Hypothalamus (tissue), 51 donors: ENCODE data around the gene TECPR2.
"Not testable (repeated sequence)": the region's sequence is repeated elsewhere in the genome, so short reads cannot be mapped to it uniquely, and the experiment has no call there.

ENCODE experiments used
- DNase-seq, 51 donors: peaks; one replicate each; lab custom pipeline; 2025; lab: John Stamatoyannopoulos, UW

Gene TECPR2

DNA sequence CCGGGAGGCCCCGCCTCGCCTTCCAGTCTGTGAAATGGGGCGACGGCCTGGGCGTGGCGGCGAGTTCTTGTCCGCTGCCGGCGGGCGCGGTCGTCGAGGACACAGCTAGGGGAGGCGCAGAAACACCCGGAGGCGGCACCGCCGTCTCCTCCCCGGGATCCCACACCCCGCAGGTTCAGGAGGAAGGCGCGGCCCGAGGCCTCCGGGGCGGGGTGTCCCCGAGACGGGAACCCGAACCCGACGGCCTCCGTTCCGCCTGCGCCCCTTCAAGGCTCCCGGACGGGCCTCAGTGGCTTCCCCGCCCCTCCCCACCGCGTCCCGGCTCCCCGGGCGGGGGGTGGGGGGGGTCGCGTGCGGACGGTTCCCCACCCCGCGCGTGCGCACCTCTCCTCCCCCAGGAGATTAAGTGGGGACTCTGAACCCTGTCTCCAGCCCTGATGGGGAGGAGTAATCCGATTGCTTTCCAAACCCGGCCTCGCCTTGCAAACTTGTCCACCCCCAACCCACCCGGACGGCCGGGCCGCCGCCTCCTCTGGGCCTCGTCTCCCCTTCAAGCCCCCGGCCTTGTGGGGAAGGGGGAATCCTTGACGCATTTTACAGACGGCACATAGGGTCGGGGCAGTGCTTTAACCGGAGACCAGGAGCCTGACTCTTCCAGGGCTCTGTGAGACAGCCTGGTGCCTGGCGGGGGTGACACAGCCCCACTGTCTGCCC, 182.2 kb downstream of the TECPR2 start:
- DNase-seq, result no peak

- peak in 2 of 51 donors; percentile 21 to 25 for DNase-seq
Observed at GRCh38 chr14:102545461-102546265, 182.9 kb downstream of the TECPR2 start.

DNA sequence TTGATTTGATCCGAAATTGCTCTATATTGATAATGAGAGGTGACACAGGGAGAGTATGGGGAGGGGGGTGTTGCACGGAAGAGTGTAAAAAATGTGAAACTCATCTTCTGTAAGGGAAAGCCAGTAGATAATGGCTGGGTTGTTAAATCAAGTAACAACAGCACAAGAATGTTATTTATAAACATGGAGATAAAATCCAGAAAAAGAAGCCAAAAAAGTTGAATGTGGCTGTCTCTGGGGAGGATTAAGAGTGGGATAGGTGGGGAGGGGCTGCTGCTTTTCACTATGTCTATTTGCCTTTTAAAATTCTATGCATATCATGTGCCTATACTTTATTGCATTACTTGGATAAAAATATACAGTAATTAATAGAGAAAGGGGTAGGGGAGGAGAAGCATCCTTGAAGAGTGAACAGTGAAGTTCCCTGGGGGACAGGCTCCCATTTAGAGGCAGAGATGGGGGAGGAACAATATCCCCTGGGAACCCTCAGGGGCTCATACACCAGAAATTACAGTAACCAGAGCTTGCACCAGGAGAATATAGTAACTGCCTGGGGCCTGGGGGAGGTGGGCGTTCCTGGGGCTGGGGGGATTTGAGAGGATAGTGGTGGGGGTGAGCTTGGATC, 186.0 kb downstream of the TECPR2 start:
- no peak for DNase-seq

DNA sequence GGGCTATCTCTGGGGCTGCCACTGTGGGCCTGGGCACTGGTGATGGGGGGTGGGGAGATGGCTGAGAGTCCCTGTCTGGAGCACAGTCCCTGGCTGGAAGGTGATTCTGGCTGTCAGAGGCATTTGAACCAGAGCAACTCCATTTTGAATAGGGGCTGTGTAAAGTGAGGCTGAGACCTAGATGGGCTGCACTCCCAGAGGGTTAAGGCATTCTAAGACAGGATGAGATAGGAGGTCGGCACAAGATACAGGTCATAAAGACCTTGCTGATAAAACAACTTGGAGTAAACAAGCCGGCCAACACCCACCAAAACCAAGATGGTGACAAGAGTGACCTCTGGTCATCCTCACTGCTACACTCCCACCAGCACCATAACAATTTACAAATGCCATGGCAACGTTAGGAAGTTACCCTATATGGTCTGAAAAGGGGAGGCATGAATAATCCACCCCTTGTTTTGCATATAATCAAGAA, 188.2 kb downstream of the TECPR2 start:
- not testable (repeated sequence) for DNase-seq
